ENCODE results near the gene TMEM178A. TPM values are rescaled to one million over a fixed set of nuclear protein-coding genes. Genes with fewer than 3 reads are reported as not detected.

The TMEM178A gene
- total and polyA plus RNA-seq, 2 of the 8 experiments (the other 6 are each of a cell fraction or from before 2014, with no cell fraction given): 11.2 to 14.9 TPM

GRCh38 chr2:39660612-39661236 lies 5.0 kb upstream of the TMEM178A start (continued):
- TF ChIP-seq ATF3 (IDR thresholded peaks at IDR 0.05; ENCODE audit: insufficient read depth, low read depth, low read length): no peak
- TF ChIP-seq TBP (IDR thresholded peaks at IDR 0.05; ENCODE audit: low read depth, low read length): no peak
- no peak for TF ChIP-seq KDM4A (IDR thresholded peaks at IDR 0.05; ENCODE audit: low read depth, low read length, severe bottlenecking)
- no peak for TF ChIP-seq CHD7 (IDR thresholded peaks at IDR 0.05; ENCODE audit: insufficient replicate concordance, low read length)
- TF ChIP-seq TCF12 (IDR thresholded peaks at IDR 0.05; ENCODE audit: low read depth, low read length): no peak
- TF ChIP-seq POLR2A (IDR thresholded peaks at IDR 0.05; ENCODE audit: control extremely low read depth in 1 of 2, low read depth in 2 of 2, low read length in 2 of 2): no peak

All from H1 (cell line).